Panc1 (cell line): ENCODE results near the gene RHOH. TPM values are rescaled to one million over a fixed set of nuclear protein-coding genes. Genes with fewer than 3 reads are reported as not detected.

Source experiments
- ATAC-seq: fragments of 200-7000 bp; cut with Tn5 transposase; 2 replicates; pipeline ENCODE4 v1.9.1; 2020; ENCODE audit warnings: mild to moderate bottlenecking, moderate library complexity
- BruUV-seq: library from RNA; stranded (reverse); fragments of 400-500 nt; replicated peaks from 2 replicates; lab custom pipeline; 2021; lab: Mats Ljungman, UMichigan
- CTCF ChIA-PET: fragments of 300-600 bp; sonication (Branson Sonifier 250); formaldehyde crosslinking; loops from one replicate; lab custom pipeline; 2022; ENCODE audit warnings: antibody characterized with exemption; lab: Charles Lee
- POLR2A ChIA-PET: fragments of 300-600 bp; sonication (Branson Sonifier 250); formaldehyde crosslinking; loops from one replicate; lab custom pipeline; 2022; ENCODE audit warnings: antibody characterized with exemption; lab: Charles Lee
- DNase-seq: peaks from one replicate; pipeline ENCODE4 v3.0.0-alpha.2; 2010; ENCODE audit warnings: low read depth, low spot score
- H3K27ac ChIP-seq: 2 replicates; pipeline ENCODE4 v1.5.1; 2011; ENCODE audit warnings: mild to moderate bottlenecking, low read length, inconsistent platforms
- H3K27me3 ChIP-seq: fragments of 200-500 bp; sonication (Bioruptor generic); 2 replicates; pipeline ENCODE4 v1.6.0; 2014; ENCODE audit warnings: low read length, inconsistent platforms; ENCODE audit not compliant: control insufficient read depth, insufficient read depth
- H3K36me3 ChIP-seq: fragments of 200-500 bp; sonication (Bioruptor generic); 2 replicates; pipeline ENCODE4 v1.5.1; 2014; ENCODE audit warnings: inconsistent platforms, mild to moderate bottlenecking, low read length, moderate library complexity; ENCODE audit not compliant: control insufficient read depth, insufficient read depth
- H3K4me1 ChIP-seq: 2 replicates; pipeline ENCODE4 v1.5.1; 2011; ENCODE audit warnings: inconsistent platforms, mild to moderate bottlenecking, low read length, moderate library complexity; ENCODE audit not compliant: control insufficient read depth, insufficient read depth
- H3K4me3 ChIP-seq, 2 experiments: 2 replicates each; pipeline ENCODE4 v1.5.1; 2011 to 2012; ENCODE audit warnings: low read depth in 2 of 2, low read length in 2 of 2, mild to moderate bottlenecking in 2 of 2, inconsistent platforms in 1 of 2, moderate library complexity in 1 of 2
- H3K9me3 ChIP-seq: fragments of 200-500 bp; sonication (Bioruptor generic); 2 replicates; pipeline ENCODE4 v1.5.1; 2014; ENCODE audit warnings: low read depth, mild to moderate bottlenecking, inconsistent platforms, low read length, moderate library complexity; ENCODE audit not compliant: control insufficient read depth, insufficient read depth
- CTCF ChIP-seq: fragments of 450-650 bp; IDR thresholded peaks from 2 replicates; pipeline ENCODE4 v1.5.1; 2017; ENCODE audit warnings: mild to moderate bottlenecking
- POLR2AphosphoS5 ChIP-seq: IDR thresholded peaks from 2 replicates; pipeline ENCODE4 v1.6.1; 2012; ENCODE audit warnings: mild to moderate bottlenecking, low read depth, low read length, moderate library complexity
- REST ChIP-seq, 2 experiments: IDR thresholded peaks; 2 replicates each; pipeline ENCODE4 v1.6.1; 2011 to 2012; ENCODE audit warnings: low read depth in 2 of 2, control low read depth in 1 of 2, low read length in 1 of 2, mild to moderate bottlenecking in 1 of 2, moderate library complexity in 1 of 2; ENCODE audit not compliant: insufficient read depth in 1 of 2
- SIN3A ChIP-seq: IDR thresholded peaks from 2 replicates; pipeline ENCODE4 v1.6.1; 2012; ENCODE audit warnings: low read depth, mild to moderate bottlenecking, low read length, moderate library complexity, borderline replicate concordance; ENCODE audit not compliant: insufficient read depth
- TCF7L2 ChIP-seq: IDR thresholded peaks from 2 replicates; pipeline ENCODE4 v1.6.1; 2011; ENCODE audit warnings: mild to moderate bottlenecking, low read depth, low read length, inconsistent platforms
- in situ Hi-C: cut with HindIII; loops from 2 replicates; pipeline ENCODE4 v1.10.0; 2016; ENCODE audit warnings: low sequenced_read_pairs, low pct_unique_long_range_greater_than_20kb
- intact Hi-C: fragments of 100-400 bp; cut with micrococcal nuclease; formaldehyde crosslinking; loops from one replicate; pipeline ENCODE4 v1.10.0; 2022; ENCODE audit not compliant: unreplicated experiment
- total RNA-seq: library from RNA; stranded (reverse); gene quantifications from one replicate; pipeline ENCODE4 v1.2.1, GENCODE V29; 2021; ENCODE audit not compliant: unreplicated experiment

The RHOH gene
- total RNA-seq, 1 experiment from 2014 or later = 1.2 TPM

GRCh38 chr4:40258627-40259026 is 61.8 kb downstream of the RHOH start:
- Histone ChIP-seq H3K4me3 (no peak overlapping the region), H3K36me3 (no peaks in the 10 kb centered on the region), H3K27me3 (no peaks in the 10 kb centered on the region), H3K9me3 (no peaks in the 10 kb centered on the region), H3K27ac (peak overlapping the region; percentile 93), H3K4me1 (peaks cover 28% of the 10 kb centered on the region)
- DNase-seq = no peak
- TF ChIP-seq SIN3A = no peak
- no peak for TF ChIP-seq REST (IDR thresholded peaks at IDR 0.05; ENCODE audit: insufficient read depth in 1 of 2, low read depth in 2 of 2, low read length in 1 of 2)
- no peak for TF ChIP-seq POLR2AphosphoS5
- TF ChIP-seq TCF7L2 = no peak
- TF ChIP-seq CTCF = no peak
- CTCF ChIA-PET = interaction anchor here (0.7 kb wide), 1 partner anchor 407 kb away, joined by 6 read pairs; no protein-coding TSS in a partner anchor
- intact Hi-C loops (loop anchor here (10.0 kb wide), 1 partner anchor 84 kb away; no protein-coding TSS in a partner anchor), in situ Hi-C loops (no loop called here)
- ATAC-seq = no peak
- POLR2A ChIA-PET = no interaction called here
- BruUV-seq = no TSS peak

- Histone ChIP-seq H3K36me3 (no peaks in the 10 kb centered on the region), H3K27me3 (no peaks in the 10 kb centered on the region), H3K4me1 (peaks cover 6% of the 10 kb centered on the region), H3K4me3 (no peak overlapping the region), H3K9me3 (no peaks in the 10 kb centered on the region), H3K27ac (peak overlapping the region; percentile 54; the same call in 1 of the 2 replicates)
- POLR2A ChIA-PET = no interaction called here
- intact Hi-C loops (no loop called here), in situ Hi-C loops (no loop called here)
- BruUV-seq = no TSS peak
- no peak for TF ChIP-seq TCF7L2
- TF ChIP-seq POLR2AphosphoS5 = no peak
- no peak for TF ChIP-seq REST (IDR thresholded peaks at IDR 0.05; ENCODE audit: insufficient read depth in 1 of 2, low read depth in 2 of 2, low read length in 1 of 2)
- TF ChIP-seq CTCF = no peak
- TF ChIP-seq SIN3A = no peak
- ATAC-seq (peak; percentile 20; the same call in 1 of the 2 replicates), DNase-seq (no peak)
- CTCF ChIA-PET = no interaction called here
Measured at GRCh38 chr4:40261231-40262076, 64.6 kb downstream of the RHOH start.
